OCI-LY7 (cell line): ENCODE measurements around the gene C6orf136.

Source experiments
- CTCF ChIP-seq: fragments of 200-600 bp; sonication (generic); conservative IDR thresholded peaks from 2 replicates; pipeline ENCODE4 v1.5.1; 2014; ENCODE audit warnings: mild to moderate bottlenecking, antibody characterized with exemption, low read length, moderate library complexity, mixed read lengths
- EZH2phosphoT487 ChIP-seq: fragments of 200-600 bp; sonication (generic); IDR thresholded peaks from 2 replicates; pipeline ENCODE4 v1.6.1; 2018; ENCODE audit warnings: low read depth, borderline replicate concordance, mild to moderate bottlenecking, mixed run types, antibody characterized with exemption, low read length, moderate library complexity, mixed read lengths

- TF ChIP-seq CTCF = no peak
- no peak for TF ChIP-seq EZH2phosphoT487
These were observed 4.2 kb downstream of the C6orf136 start for GRCh38 chr6:30651143-30651542.
